Endothelial cell of umbilical vein (primary cell): ENCODE results near the gene SSNA1. TPM values are rescaled to one million over a fixed set of nuclear protein-coding genes. Genes with fewer than 3 reads are reported as not detected.

ENCODE experiments used
- BruUV-seq: library from RNA; stranded (reverse); fragments of 400-500 nt; replicated peaks from 2 replicates; lab custom pipeline; 2021; lab: Mats Ljungman, UMichigan
- CTCF ChIA-PET: fragments of 300-600, 350-600 bp; sonication (Branson Sonifier 250); formaldehyde crosslinking; loops from one replicate; lab custom pipeline; 2021; ENCODE audit warnings: antibody characterized with exemption, inconsistent platforms; lab: Charles Lee
- POLR2A ChIA-PET: fragments of 300-600, 350-600 bp; sonication (Branson Sonifier 250); formaldehyde crosslinking; loops from one replicate; lab custom pipeline; 2021; ENCODE audit warnings: antibody characterized with exemption, inconsistent platforms; lab: Charles Lee
- DNase-seq: peaks from one replicate; pipeline ENCODE4 v3.0.0-alpha.2; 2011; ENCODE audit warnings: low read depth, low spot score
- FAIRE-seq: peaks from 2 replicates; lab custom pipeline; 2011; peaks lifted over from hg19 to GRCh38; lab: Jason Lieb, UNC
- H2AFZ ChIP-seq: 2 replicates; pipeline ENCODE4 v1.6.0; 2012; ENCODE audit warnings: low read depth, low read length, control low read depth, inconsistent platforms
- H3K27ac ChIP-seq: 2 replicates; pipeline ENCODE4 v1.5.1; 2011; ENCODE audit warnings: low read depth, mild to moderate bottlenecking, control low read depth, low read length, moderate library complexity; ENCODE audit not compliant: insufficient read depth
- H3K27me3 ChIP-seq, 2 experiments: 2 replicates each; pipeline versions ENCODE4 v1.6.0 to v1.6.1; 2011; ENCODE audit warnings: low read length in 2 of 2, mixed read lengths in 1 of 2; ENCODE audit not compliant: control insufficient read depth in 2 of 2, insufficient read depth in 2 of 2
- H3K36me3 ChIP-seq, 2 experiments: 2 replicates in 1 of 2; 3 replicates in 1 of 2; pipeline ENCODE4 v1.5.1; 2011; ENCODE audit warnings: low read length in 2 of 2, mild to moderate bottlenecking in 1 of 2, moderate library complexity in 1 of 2; ENCODE audit not compliant: control insufficient read depth in 2 of 2, insufficient read depth in 2 of 2; ENCODE audit errors: extremely low read depth in 1 of 2
- H3K4me1 ChIP-seq: 3 replicates; pipeline ENCODE4 v1.5.1; 2011; ENCODE audit warnings: mild to moderate bottlenecking, low read length; ENCODE audit not compliant: control insufficient read depth, insufficient read depth; ENCODE audit errors: extremely low read depth
- H3K4me2 ChIP-seq: 2 replicates; pipeline ENCODE4 v1.6.1; 2011; ENCODE audit warnings: low read length, control low read depth, mixed read lengths; ENCODE audit not compliant: insufficient read depth
- H3K4me3 ChIP-seq, 3 experiments: fragments of 200-600 bp in 1 of 3; sonication (generic), shearing (Covaris generic) in 1 of 3; replicated peaks in 1 of 3; 2 replicates each; pipeline ENCODE4 v1.5.1; 2011 to 2016; ENCODE audit warnings: control low read depth in 3 of 3, low read length in 3 of 3, mild to moderate bottlenecking in 2 of 3, inconsistent platforms in 1 of 3, low read depth in 1 of 3, moderate library complexity in 1 of 3; ENCODE audit not compliant: insufficient read depth in 1 of 3
- H3K79me2 ChIP-seq: 2 replicates; pipeline ENCODE4 v1.6.0; 2012; ENCODE audit warnings: low read length, inconsistent platforms; ENCODE audit not compliant: control insufficient read depth, insufficient read depth
- H3K9ac ChIP-seq: replicated peaks from 2 replicates; pipeline ENCODE3; 2011; ENCODE audit warnings: low read length, control low read depth; ENCODE audit not compliant: insufficient read depth; ENCODE audit errors: extremely low read depth
- H3K9me1 ChIP-seq: replicated peaks from 3 replicates; pipeline ENCODE4 v1.6.0; 2011; ENCODE audit warnings: mild to moderate bottlenecking, low read length; ENCODE audit not compliant: control insufficient read depth, insufficient read depth; ENCODE audit errors: extremely low read depth
- H3K9me3 ChIP-seq: replicated peaks from 2 replicates; pipeline ENCODE4 v1.5.1; 2012; ENCODE audit warnings: low read length, inconsistent platforms; ENCODE audit not compliant: control insufficient read depth, insufficient read depth
- H4K20me1 ChIP-seq: replicated peaks from 2 replicates; pipeline ENCODE3; 2011; ENCODE audit warnings: mild to moderate bottlenecking, low read length; ENCODE audit not compliant: control insufficient read depth, insufficient read depth; ENCODE audit errors: extremely low read depth
- EZH2 ChIP-seq: IDR thresholded peaks from 2 replicates; pipeline ENCODE4 v1.6.1; 2012; ENCODE audit warnings: borderline replicate concordance, low read depth, mild to moderate bottlenecking, moderate library complexity, low read length, inconsistent platforms; ENCODE audit not compliant: severe bottlenecking
- FOS ChIP-seq: IDR thresholded peaks from 2 replicates; pipeline ENCODE4 v1.6.1; 2011; ENCODE audit warnings: mild to moderate bottlenecking, low read length, moderate library complexity, borderline replicate concordance; ENCODE audit not compliant: insufficient read depth
- GATA2 ChIP-seq: IDR thresholded peaks from 2 replicates; pipeline ENCODE4 v1.7.0; 2011; ENCODE audit warnings: low read depth, mild to moderate bottlenecking, moderate library complexity, mixed read lengths, low read length; ENCODE audit not compliant: insufficient read length, insufficient read depth
- JUN ChIP-seq: IDR thresholded peaks from 2 replicates; pipeline ENCODE4 v1.6.1; 2011; ENCODE audit warnings: borderline replicate concordance, low read depth; ENCODE audit not compliant: insufficient read length, insufficient read depth
- MYC ChIP-seq: IDR thresholded peaks from one replicate; pipeline ENCODE4 v1.6.1; 2011; ENCODE audit warnings: mild to moderate bottlenecking, low read depth, low read length
- POLR2A ChIP-seq: IDR thresholded peaks from 2 replicates; pipeline ENCODE4 v1.6.1; 2012; ENCODE audit warnings: low read depth, mild to moderate bottlenecking, control low read depth, low read length
- POLR2AphosphoS5 ChIP-seq: IDR thresholded peaks from 2 replicates; pipeline ENCODE4 v1.6.1; 2012; ENCODE audit warnings: low read depth, mild to moderate bottlenecking, control low read depth, low read length, moderate library complexity; ENCODE audit not compliant: insufficient read depth
- dilution Hi-C: fragments of 300-500 bp; cut with MboI; formaldehyde crosslinking; loops from one replicate; pipeline ENCODE4 v1.15.0; 2019; ENCODE audit warnings: low sequenced_read_pairs; ENCODE audit not compliant: extremely low pct_ligation_motif_present
- intact Hi-C: fragments of 100-400 bp; cut with micrococcal nuclease; formaldehyde crosslinking; loops from one replicate; pipeline ENCODE4 v1.10.0; 2022
- polyA plus RNA-seq, 4 experiments: library from polyadenylated mRNA; depleted of rRNA in 3 of 4; stranded (reverse) in 3 of 4; unstranded in 1 of 4; fragments of >200 nt; gene quantifications; 2 replicates each; pipeline versions ENCODE4 v1.2.1 to v1.2.3, GENCODE V29; 2011 to 2012; ENCODE audit warnings: missing spikeins in 1 of 4
- total RNA-seq: library from RNA; stranded (reverse); gene quantifications from 2 replicates; pipeline ENCODE4 v1.2.3, GENCODE V29; 2021
- TF ChIP-seq, protein P1 (sequence below): IDR thresholded peaks from 2 replicates; pipeline ENCODE4 v1.6.1; 2011; ENCODE audit not compliant: insufficient read depth, insufficient read length
- TF ChIP-seq, protein P2 (sequence below), 2 donors: IDR thresholded peaks; 1 replicate in 1 of 2; 2 replicates in 1 of 2; pipeline ENCODE4 v1.5.1; 2011; ENCODE audit warnings: low read length in 2 of 2, mild to moderate bottlenecking in 2 of 2, moderate library complexity in 2 of 2, control low read depth in 1 of 2, inconsistent platforms in 1 of 2, low read depth in 1 of 2; ENCODE audit not compliant: insufficient read depth in 1 of 2; ENCODE audit errors: extremely low read depth in 1 of 2

Gene SSNA1
- total and polyA plus RNA-seq, 2 donors (not counting 3 experiments of a cell fraction or from before 2014, with no cell fraction given): 89.0 to 146 TPM

DNA sequence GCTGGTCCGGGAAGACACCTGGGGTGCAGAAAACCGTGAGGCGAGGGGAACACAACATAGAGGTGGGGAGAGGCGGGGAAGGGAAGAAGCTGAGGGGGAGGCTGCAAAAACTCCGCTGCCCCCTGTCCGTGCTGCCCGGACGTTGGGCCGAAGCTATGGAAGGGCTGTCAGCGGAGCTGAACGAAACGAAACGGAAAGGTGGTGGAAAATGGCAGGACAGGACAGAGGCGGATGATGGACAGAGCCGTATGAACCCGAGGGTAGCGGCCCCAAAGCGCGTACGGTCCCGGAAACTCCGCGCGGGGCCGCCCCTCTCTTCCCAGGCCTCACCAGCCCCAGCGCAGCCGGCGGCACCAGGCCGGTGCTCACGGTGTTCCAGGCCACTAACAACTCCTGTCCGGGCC is 388 bp upstream of the SSNA1 start:
- intact Hi-C loops (loop anchor here (2.0 kb wide), 1 partner anchor 17 kb away; the partner anchor contains the start of genes NDOR1 and TMEM203), dilution Hi-C loops (no loop called here)
- no peaks in the 10 kb centered on the region for H4K20me1 ChIP-seq
- no peaks in the 10 kb centered on the region for H3K9me3 ChIP-seq
- ChIA-PET POLR2A (interaction anchor here (1.3 kb wide), 1 partner anchor 52 kb away, joined by 7 read pairs; no protein-coding TSS in a partner anchor), CTCF (interaction anchor here (0.9 to 3.1 kb wide), 8 partner anchors 11 to 159 kb away, joined by 3 to 30 read pairs (median 4); partner anchors contain the start of gene RNF224)
- H3K36me3 ChIP-seq: peaks cover 0 to 37% of the 10 kb centered on the region in 2 experiments
- H3K79me2 ChIP-seq: peaks cover 33% of the 10 kb centered on the region
- peaks cover 17% of the 10 kb centered on the region for H3K4me1 ChIP-seq
- H3K4me2 ChIP-seq: peak overlapping the region; percentile 62
- no peak for TF ChIP-seq POLR2AphosphoS5
- no peak for TF ChIP-seq EZH2
- TF ChIP-seq, protein P1, sequence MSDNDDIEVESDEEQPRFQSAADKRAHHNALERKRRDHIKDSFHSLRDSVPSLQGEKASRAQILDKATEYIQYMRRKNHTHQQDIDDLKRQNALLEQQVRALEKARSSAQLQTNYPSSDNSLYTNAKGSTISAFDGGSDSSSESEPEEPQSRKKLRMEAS: no peak
- TF ChIP-seq GATA2: no peak
- no peak for TF ChIP-seq MYC
- no peak for TF ChIP-seq JUN
- TF ChIP-seq POLR2A: no peak
- TF ChIP-seq FOS: no peak
- TF ChIP-seq, protein P2, sequence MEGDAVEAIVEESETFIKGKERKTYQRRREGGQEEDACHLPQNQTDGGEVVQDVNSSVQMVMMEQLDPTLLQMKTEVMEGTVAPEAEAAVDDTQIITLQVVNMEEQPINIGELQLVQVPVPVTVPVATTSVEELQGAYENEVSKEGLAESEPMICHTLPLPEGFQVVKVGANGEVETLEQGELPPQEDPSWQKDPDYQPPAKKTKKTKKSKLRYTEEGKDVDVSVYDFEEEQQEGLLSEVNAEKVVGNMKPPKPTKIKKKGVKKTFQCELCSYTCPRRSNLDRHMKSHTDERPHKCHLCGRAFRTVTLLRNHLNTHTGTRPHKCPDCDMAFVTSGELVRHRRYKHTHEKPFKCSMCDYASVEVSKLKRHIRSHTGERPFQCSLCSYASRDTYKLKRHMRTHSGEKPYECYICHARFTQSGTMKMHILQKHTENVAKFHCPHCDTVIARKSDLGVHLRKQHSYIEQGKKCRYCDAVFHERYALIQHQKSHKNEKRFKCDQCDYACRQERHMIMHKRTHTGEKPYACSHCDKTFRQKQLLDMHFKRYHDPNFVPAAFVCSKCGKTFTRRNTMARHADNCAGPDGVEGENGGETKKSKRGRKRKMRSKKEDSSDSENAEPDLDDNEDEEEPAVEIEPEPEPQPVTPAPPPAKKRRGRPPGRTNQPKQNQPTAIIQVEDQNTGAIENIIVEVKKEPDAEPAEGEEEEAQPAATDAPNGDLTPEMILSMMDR (IDR thresholded peaks at IDR 0.05; ENCODE audit: extremely low read depth in 1 of 2, insufficient read depth in 1 of 2, low read depth in 1 of 2, low read length in 2 of 2): no peak
- no peak overlapping the region for H3K27ac ChIP-seq
- H2AFZ ChIP-seq: peak overlapping the region; percentile 73
- FAIRE-seq (no peak), DNase-seq (no peak)
- peak overlapping the region; percentile 57 to 86 (median 64) for H3K4me3 ChIP-seq
- peak overlapping the region; percentile 61 for H3K9ac ChIP-seq
- BruUV-seq: TSS peak; percentile 66
- no peaks in the 10 kb centered on the region for H3K9me1 ChIP-seq
- H3K27me3 ChIP-seq: no peaks in the 10 kb centered on the region
